GM10266 (cell line): ENCODE results near the gene CR1.
A peak's percentile ranks its signal among the peaks of the same experiment; 100 is the strongest.
"Not testable (repeated sequence)": the region's sequence is repeated elsewhere in the genome, so short reads cannot be mapped to it uniquely, and the experiment has no call there.

Experiments
- DNase-seq: peaks from one replicate; pipeline ENCODE4 v3.0.0; 2012; ENCODE audit errors: extremely low spot score
- CTCF ChIP-seq: IDR thresholded peaks from 2 replicates; pipeline ENCODE4 v1.5.1; 2012; ENCODE audit warnings: mild to moderate bottlenecking, low read depth; ENCODE audit not compliant: control insufficient read depth, insufficient read depth; ENCODE audit errors: missing control alignments

Gene CR1

GRCh38 chr1:207578796-207579435 is 83.0 kb downstream of the CR1 start:
- TF ChIP-seq CTCF = no peak
- no peak for DNase-seq

- DNase-seq = peak; percentile 31
- peak; percentile 71 for TF ChIP-seq CTCF
Measured at GRCh38 chr1:207579436-207579799, 83.5 kb downstream of the CR1 start.

- TF ChIP-seq CTCF = no peak
- no peak for DNase-seq
Measured at GRCh38 chr1:207581496-207582153, 85.7 kb downstream of the CR1 start.

DNA sequence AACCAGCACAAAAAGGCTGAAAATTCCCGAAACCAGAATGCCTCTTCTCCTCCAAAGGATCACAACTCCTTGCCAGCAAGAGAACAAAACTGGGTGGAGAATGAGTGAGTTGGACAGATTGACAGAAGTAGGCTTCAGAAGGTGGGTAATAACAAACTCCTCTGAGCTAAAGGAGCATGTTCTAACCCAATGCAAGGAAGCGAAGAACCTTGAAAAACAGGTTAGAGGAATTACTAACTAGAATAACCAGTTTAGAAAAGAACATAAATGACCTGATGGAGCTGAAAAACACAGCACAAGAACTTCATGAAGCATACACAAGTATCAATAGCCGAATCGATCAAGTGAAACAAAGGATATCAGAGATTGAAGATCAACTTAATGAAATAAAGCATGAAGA is 93.5 kb downstream of the CR1 start:
- DNase-seq = not testable (repeated sequence)

DNA sequence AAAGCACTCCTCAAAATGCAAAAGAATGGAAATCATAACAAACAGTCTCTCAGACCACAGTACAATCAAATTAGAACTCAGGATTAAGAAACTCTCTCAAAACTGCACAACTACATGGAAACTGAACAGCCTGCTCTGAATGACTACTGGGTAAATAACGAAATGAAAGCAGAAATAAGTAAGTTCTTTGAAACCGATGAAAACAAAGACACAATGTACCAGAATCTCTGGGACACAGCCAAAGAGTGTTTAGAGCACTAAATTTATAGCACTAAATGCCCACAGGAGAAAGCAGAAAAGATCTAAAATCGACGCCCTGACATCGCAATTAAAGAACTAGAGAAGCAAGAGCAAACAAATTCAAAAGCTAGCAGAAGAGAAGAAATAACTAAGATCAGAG is 95.2 kb downstream of the CR1 start:
- DNase-seq = not testable (repeated sequence)

- DNase-seq = not testable (repeated sequence)
Measured at GRCh38 chr1:207594095-207594494, 98.1 kb downstream of the CR1 start.

DNA sequence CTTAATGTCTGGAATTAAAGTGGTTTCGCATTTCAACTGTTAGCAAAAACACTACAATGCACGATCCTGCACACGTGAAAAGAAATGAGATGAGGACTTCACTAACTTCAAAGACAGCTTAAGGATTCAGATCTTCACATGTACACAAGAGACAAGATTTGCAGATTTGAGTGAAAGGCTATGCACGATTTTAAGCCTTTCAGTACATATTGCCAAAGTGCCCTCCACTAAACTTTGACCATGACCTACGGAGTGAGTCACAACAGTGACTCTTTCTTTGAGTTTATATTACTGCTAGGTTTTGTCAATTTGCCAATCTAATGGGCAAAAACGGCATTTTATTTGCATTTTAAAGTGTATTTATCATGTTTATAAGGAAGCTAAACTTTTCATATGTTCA is 107.8 kb downstream of the CR1 start:
- DNase-seq = no peak
- no peak for TF ChIP-seq CTCF

DNA sequence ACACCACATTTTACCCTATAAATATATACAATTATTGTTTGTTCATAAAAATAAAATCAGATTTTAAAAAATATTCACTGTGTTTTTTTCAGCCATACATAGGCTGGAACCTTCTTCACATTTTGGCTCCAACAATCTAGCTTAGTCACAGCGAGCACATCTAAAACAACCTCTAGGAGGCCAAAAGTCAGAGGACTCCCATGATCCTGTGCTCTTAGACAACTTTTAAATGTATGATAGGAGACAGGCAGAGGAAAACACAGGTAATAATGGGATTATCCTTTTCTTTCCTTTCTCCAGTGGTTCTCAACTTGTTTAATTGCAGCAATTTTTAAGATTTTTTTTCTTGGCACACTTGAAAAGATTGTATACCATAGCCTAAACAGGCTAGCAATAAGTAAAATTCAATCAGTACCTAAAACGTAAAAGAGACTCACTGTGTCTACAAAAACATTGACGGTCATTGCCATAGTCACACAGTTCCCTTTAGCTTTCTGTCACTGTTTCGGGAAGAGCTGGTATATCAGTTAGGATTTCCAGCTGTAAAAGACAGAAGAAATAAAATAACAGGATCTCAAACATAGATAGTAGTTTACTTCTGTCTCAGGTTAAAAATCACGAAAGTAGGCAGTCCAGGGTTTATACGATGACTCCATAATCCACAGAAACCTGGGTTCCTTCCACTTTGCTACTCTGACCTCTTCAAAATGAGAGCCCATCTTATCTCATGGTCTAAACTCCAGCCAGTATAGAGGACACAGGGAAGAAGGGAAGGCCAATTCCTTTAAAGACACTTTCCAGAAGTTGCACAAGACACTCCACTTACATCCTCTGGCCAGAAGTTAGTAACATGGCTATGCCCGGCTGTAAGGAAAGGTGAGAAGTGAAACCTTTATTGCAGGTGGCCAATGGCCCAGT is 109.7 kb downstream of the CR1 start:
- TF ChIP-seq CTCF = no peak

More for the DNA sequence above, 109.7 kb downstream of the CR1 start:
- DNase-seq = no peak
